CD4-positive, alpha-beta T cell treated with Interleukin-21 for 1 hour (primary cell): ENCODE measurements around the gene RXRA.

Source experiments
- DNase-seq: peaks from one replicate; pipeline ENCODE4 v3.0.0-alpha.2; 2020

The RXRA gene

DNA sequence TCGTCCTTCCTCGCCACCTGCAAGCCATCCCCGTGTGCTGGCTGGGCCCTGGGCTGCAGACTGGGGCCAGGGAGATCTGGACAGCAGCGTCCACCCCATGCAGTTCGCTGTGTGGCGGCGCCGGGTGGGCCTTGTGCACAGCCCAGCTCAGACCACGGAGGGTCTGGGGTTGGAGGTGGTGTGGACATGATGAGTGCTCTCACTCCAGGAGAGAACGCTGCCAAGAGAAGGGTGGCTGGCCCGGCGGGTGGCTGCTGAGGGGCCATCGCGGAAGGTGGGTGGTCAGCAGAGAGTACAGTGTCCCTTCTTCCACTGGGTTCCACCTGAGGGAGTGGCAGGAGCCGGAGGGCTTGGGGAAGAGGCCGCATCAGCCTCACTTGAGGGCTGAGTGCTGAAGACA is 44.4 kb downstream of the RXRA start:
- DNase-seq: no peak

DNA sequence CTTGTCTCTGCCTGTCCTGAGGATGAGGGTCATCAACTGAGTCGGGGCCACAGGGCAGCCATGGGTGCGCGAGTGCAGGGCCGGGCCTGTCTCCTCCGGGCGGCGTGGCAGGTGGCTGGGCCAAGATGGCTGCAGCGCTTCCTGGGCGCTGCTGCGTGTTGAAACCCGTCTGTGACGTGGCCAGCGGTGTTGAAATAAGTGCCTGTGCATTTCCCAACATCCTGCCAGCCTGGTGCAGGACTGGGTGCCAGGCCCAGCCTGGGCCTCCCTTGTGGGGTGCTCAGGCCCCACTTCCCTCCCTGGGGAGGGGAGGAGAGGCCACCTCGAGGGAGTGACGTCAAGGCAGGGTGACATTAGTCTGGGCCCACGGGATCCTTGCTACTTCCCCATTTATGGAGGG is 45.5 kb downstream of the RXRA start:
- DNase-seq: peak; percentile 46

DNA sequence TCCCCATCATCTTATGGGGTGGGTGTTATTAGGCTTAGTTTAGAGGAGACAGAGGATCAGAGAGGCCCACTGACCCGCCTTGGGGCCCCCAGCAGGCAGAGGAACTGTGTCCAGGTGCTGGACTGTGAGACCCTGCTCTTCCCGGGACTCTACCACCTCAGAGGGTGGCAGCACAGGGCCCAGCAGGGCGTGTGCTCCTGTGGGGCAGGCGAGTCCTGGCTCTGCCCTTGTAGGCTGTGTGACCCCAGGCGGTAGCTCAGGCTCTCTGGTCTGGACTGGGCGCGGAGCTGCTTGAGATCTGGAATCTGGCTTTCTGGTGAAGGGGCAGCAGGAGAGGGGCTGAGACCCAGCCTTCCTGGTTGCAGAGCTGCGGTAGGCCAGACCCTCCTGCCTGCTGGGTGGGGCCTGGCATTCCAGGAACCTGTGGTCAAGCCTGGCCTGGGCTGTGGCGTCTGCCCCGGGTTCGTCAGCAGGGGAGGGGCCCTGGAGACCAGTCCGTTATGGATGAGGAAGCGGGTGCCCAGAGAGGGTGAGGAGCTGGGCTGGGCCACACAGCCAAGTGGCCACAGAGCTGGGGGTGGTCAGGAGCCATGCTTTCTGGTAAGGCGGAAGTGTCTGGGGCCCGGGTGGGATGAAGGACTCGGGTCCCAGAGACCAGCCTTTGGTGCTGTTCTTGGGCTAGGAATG is 46.5 kb downstream of the RXRA start:
- DNase-seq: no peak

DNA sequence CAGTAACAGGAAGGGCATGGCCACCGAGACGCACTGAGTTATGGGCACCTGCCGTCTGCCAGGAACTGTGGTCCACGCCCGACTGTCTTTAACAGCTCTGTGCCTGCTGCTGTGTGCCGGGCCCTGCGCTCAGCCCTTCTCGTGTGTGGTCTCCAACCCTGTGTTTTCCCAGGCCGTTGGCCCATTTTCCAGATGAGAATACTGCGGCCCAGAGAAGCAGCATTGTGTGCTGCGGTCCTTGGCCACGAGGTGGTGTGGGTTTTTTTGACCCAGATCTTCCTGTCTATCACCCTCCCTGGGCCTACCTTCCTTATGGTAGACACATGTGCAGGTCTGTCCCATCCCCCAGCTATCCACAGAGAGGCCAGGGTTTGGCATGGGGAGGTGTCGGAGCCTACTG is 47.0 kb downstream of the RXRA start:
- no peak for DNase-seq

DNA sequence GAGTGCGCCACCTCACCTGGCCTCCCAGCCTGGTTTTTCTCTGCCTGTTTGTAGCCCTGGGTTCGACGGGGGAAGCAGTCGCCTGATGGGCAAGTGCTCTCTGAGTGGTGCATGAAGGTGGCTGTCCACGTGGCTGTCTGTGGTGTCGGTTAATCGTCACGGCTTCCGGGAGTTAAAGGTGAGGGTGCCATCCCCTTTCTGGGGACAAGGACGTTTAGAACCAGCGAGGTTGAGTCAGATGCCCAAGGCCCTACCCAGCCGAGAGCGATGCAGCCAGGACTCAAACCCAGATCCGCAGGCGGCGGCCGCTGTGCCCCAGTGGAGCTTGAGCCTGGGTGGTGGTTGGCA is 47.7 kb downstream of the RXRA start:
- no peak for DNase-seq

DNA sequence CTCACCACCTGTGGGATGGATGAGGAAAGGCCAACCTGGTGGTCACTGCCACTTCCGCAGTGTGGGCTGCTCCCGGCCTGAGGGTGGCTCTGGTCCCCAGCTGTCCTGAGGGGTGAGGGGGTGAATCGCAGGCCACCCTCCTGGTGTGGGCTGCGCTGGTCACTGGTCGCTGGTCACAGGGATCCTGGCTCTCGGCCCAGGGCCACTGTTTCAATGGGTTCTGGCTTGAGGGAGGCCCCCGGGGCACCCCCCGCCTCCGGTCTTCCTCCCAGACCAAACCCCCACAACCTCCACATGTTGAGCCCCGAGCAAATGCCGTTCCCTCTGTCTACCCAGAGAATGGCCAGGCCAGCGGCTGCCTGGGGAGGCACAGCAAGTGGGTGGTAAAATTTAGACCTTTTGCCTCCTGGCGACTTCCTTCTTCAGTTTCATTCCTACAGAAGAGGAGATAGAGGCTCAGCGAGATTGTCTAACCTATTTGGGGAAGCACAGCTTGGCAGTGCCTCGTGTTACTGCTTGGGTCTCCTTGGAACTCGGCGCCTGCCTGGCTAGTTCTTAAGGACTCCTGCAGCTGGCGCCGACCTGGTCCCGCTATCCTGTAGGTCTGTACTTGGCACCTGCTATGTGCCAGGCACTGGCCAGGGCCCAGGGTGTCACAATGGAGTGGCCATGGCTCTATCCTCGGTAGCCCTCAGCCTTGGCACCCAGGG is 48.2 kb downstream of the RXRA start:
- DNase-seq: no peak

DNA sequence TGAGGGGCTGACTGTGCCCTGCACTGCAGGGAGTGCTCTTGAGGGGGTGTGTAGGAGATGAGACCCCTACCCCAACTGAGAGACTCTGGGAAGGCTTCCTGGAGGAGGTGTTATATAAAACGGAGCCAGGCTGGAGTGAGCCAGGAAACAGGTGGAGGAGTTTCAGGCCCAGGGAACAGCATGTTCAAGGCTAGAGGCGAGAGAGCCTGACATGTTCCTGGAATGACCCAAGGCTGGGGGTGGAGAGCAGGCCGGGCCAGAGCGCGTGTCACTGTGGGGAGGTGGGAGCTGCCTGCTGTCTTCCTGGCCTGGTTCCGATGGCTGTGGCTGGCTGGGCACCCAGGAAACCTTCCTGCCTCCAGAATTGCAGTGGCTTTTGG is 48.7 kb downstream of the RXRA start:
- no peak for DNase-seq

DNA sequence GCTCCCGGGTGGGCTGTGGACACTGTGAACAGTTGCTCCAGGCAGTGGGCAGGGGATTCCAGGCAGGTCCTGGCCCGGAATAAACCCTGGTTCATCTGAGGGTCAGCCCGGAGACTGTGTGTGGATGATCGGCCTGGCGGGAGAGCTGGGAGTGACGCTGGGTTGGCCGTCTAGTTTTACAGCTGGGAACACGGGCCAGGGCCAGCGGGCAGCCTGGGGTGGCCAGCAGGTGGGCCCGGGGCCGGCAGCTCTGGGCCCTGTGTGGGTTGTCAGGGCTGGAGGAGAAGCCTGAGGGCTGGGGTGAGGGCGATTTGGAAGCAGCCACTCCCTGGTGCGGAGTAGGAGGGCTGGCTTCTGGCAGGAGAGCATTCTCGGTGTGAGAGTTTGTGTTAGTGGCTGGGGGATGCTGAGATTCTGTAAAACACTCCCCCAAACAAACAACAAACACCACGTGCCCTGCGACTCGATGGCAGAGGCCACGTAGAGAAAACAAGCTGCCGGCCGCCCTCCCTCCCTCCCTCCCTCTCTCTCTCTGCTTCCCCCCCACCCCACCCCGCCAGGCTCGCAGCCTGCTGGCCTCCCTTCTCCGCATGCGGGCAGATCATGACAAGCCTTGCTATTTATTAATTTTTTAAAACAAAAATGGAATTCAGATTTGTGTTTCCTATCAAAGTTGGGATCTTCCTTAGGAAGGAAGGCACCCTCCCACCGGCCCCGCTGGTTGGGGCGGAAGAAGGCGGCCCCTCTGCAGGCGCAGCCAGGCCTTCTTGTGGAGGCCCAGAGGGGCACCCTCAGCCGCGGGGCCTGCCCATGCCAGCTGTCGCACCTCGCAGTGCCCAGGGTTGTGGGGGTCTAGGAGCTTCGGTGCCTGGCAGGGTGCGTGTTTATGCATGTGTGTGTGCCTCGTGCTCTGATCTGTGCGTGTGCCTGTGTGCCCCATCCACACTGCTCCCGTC is 49.5 kb downstream of the RXRA start:
- DNase-seq: no peak

DNA sequence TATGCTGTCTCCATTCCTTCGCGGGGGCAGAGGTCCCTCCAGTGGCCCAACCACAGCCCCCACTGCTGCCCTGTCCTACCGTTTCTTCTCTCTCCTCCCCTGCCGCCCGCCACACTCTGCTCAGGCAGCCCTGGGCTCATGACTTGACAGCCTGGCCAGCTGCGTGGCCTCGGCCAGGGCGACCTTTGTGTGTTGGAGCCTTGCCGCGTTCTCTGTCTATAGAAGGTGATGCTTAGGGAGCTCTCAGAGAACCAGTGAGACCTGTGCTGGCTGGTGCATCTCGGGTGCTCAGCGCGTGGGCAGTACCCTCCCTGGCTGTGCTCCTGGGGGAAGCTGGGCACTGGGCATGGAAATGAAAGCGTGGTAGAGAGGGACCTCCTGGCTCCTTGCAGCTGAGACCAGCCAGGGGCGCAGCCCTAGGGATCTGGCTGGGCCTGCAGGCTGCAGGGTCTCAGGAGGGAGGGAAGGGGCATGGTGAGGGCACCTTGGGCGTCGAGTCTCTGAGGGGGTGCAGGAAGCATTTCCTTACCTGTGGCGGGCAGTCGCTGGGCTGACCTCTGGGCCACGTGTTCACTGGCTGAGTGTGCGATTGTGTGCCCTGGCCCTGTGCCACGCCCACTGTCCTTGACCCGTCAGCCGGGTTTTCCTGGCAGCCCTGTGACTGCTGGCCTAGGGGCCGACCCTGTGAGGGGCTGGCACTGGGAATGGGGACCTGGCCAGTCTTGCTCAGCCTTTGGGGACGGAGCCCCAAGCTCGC is 50.3 kb downstream of the RXRA start:
- no peak for DNase-seq

DNA sequence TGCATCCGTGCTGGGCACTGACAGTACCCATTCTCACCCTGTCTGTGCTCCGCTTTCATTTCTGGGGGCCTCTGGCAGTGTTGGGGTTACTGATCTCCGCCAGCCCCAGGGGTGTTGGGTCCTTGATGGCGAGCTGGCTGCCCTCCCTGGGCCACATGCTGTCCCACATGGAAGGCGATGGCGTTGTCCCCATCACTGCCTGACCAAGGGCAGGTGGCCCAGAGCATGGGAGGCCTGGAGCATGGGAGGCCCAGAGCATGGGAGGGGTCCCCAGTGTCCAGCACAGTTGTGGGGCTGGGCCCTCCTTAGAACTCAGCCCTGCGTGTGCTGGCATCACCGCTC is 50.9 kb downstream of the RXRA start:
- DNase-seq: no peak

DNA sequence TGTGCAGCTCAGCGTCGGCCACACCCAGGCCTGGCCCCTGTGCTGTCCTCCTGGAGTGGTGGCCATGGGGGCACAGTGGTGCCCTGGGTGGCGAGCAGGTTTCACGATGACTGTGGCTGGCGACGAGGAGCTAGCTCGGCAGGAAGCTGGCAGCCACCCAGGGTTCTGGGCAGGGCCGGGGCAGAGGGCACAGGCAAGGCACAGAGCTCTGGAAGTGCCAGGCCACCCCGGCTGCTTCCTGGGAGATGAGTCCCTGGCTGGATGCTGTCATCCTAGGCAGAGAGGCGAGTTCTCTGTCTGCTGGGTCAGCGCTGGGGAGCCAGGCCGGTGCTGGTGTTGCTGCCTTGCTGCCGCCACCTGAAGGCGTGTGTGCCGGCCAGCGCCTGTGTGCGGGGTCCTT is 51.7 kb downstream of the RXRA start:
- no peak for DNase-seq

DNA sequence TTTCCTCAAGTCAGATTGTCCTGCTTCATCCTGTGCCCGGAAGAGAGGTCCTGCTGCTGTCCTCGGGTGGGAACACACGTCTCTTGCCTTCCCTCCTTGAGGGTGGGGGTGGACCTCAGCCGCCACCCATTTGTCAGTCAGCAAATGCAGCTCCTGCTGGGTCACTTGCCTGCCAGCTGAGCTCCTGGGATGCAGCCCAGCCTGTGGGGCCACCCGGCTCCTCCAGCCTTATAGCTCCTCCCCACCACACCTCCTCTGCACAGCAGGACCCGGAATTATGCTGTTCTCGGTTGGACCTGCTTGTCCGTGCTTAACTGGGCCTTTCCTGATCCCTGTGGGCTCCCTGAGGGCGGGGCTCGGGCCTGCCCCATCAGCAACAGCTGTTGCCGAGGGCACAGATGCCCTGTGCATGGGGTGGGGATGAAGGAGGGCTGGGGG is 52.7 kb downstream of the RXRA start:
- DNase-seq: no peak

DNA sequence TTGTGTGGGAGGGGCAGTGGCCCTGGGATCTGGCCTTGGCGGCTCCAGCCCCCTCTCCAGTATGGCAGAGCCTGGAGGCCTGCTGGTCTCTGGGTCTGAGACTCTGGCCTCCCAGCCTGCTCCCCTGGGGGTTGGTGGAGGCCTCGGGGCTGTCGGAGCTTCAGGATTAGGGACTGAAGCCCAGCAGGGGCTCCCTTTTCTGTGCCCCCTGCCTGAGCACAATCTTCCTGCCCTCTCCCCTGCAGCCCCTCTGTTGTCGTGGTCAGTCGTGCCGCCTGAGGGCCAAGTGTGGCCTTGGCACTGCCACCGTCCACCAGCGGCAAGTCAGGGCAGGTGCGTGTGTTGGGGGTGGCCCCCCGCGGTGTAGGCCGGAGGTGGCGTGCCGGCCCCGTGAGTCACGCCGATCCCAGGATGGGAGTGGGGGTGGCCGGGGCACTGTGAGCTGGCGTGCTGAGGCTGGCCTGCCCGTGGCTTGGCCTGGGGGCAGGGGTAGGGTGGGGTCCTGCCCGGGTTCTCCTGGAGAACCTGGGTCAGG is 53.6 kb downstream of the RXRA start:
- DNase-seq: no peak

DNA sequence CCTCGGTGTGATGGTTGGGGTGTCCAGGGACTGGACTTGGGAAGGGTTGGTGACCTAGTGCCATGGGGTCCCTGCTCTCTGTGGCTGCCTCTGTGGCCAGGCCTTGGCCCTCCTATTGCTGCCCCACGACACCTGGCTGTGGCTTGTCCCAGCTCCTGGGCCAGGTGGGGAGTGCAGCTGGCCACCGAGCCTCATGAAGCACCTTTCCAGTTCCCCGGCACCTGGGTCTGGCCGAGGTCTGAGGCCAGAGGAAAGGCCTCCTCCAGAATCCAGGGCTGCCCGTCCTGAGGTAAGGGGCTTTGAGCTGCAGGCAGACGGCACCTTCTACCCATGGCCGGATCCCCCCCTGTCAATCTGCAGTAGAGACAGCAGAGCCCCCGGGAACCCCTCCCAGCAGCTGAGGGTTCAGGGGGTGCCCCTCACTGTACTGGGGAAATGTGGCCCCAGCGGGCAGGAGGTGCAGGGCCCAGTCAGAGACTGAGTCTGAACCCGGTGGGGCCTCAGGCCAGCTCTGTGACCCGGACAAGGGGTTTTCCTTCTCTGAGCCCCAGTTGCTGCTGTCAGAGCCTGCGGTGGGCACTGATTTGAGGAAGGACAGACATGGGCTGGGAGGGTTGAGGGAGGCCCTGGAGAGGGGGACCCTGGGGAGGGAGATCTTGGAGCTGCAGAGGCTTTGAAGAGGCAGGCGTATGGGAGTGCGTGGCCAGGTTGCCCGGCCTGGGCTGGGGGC is 54.5 kb downstream of the RXRA start:
- no peak for DNase-seq

DNA sequence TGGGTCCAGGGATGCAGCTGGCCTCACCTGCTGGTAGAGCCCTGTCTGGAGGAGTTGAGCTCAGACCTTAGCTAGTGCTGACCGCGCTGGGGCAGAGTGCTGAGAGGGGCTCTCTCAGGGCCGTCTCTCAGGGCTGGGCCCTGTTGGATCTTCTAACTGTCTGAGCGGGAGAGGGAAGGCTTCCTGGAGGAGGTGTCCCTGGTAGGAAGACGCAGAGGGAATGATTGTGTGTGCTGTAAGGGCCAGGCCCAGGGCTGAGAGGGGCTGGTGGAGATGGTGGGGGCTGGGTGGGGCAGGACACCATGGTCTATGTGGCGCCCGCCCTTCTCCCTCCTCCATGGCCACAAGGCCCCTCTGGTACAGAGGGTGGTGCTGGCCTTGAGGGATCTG is 55.0 kb downstream of the RXRA start:
- no peak for DNase-seq

DNA sequence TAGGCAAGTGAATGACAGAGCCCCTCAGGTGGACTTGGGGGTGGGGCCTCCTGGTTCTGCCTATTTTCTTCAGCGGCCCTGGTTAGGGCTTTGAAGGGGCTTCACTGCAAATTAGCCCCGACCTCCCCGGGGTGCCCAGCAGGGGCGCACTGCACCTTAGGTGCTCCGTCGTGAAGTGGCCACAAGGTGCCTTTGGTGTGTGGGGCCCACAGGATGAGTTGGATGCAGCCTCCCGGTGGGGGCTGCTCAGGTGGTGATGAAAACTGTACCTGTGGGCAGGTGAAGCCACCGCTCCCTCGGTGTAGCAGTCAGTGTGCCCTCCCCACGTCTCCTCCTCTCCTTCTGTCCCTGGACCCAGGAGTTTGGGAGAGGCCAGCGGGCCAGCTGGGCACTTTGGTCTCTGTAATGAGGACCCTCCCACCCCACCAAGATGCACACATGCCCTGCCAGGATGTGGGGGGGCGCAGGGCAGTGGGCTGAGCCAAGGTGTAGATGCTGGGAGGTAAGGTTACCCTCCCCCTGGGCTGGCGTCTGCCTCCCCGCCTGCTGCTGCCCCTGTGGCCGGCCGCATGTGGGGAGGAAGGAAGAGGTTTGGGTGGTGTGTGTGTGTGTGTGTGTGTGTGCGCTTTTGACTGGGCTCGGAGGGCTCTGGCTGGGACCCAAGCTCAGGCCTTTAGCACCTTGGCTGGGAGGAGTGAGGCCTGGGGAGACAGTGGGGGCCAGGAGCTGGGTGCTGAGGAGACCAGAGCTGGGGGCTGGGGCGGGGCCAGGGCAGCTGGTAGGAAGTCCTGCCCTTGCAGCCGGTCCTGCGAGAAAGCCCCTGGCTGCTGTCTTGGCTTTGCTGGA is 55.6 kb downstream of the RXRA start:
- peak; percentile 77 for DNase-seq

DNA sequence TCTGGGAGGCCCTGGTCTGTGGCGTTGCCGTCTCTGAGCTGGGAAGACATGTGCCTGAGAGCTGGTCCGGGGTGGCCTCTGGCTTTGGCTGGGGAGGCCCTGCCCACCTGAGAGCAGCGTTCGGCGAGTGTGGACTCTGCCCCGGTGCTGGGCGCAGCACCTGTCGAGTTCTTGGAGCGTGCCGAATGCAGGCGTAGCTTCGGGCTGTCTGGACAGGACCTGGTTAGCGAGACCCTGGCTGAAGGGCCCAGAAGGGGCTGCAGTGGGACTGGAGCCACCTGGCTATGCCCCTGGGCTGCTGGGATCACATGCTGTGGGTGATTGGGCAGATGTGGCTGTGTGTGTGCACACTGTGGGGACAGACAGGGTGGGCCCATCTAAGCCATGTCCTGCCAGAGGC is 56.5 kb downstream of the RXRA start:
- DNase-seq: no peak

DNA sequence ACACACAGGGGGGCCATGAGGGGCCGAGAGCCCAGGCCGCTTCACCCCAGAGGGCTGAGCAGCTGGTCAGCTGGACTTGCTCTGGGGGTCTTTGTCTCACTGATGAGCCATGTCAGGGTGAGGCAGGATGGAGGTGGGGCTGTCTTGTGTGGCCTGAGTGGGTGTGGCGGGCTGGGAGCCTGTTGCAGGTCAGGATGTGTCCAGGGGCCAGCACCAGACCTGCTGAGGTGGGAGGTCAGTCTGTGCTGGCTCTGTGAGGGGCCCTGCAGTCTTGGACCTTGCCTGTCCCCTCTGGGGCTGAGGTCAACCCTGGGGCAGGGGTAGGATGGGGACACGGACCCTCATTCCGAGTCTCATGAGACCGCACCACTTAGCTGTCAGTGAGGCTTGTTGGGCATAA is 56.9 kb downstream of the RXRA start:
- DNase-seq: no peak

DNA sequence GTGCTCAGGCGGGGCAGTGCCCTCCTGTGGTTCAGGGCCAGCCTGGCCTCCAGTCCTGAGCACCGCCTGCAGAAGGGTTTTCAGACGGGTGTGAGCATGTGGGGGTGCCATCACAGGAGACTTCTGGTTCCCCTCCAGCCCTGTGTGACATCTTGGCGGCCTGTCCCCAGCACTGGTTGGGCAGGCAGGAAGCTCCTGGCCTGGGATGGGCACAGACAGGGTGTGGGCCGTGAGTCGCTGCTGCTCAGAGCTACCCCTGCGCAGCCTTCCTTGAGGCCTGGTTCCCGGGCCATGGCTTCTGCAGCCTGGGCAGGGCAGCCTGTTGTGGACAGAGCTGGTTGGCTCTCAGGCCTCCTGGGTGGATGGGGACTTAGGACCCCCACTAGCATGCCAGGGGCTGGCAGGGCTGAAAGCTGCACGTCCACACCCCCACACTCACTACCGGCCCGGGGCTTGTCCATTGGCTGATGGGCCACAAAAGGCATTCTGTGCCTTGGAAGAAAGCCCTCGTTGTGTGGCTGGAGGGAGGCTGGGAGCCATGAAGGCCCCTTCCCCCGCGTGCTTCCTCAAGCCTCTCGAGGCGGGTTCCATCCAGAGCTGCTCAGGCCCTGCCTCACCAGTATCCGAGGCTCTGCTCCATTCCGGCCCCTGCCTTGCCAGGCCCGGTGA is 58.7 kb downstream of the RXRA start:
- no peak for DNase-seq

DNA sequence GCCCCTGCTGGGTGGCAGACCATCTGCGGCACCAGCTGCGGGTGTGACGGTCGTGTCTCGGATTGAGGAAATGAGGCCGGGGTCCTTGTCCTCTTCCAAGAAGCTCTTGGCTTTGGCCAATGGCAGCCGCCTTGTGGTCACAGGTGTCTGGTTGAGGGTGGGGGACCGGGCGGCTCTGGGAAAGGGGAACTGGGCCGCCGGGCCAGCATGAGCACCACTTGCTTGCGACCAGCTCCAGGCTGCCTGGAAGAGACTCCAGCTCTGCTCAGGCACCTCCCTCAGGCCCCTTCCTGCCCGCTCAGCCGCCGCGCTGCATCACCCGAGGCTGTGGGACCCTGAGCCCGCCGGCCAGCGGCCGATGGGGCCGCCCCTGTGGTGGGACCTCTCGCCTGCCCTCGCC is 59.7 kb downstream of the RXRA start:
- no peak for DNase-seq
